ENCODE results near the gene STARD4. TPM values are rescaled to one million over a fixed set of nuclear protein-coding genes. Genes with fewer than 3 reads are reported as not detected.

Gene STARD4
- total RNA-seq, 4 donors from 2014 or later: 8.6 to 35.6 (median 18.9) TPM

GRCh38 chr5:111556501-111556900, 44.2 kb upstream of the STARD4 start:
- DNase-seq: no peak
- Histone ChIP-seq H3K4me1 (no peaks in the 10 kb centered on the region), H3K36me3 (no peaks in the 10 kb centered on the region), H3K9me3 (no peaks in the 10 kb centered on the region), H3K4me3 (no peak overlapping the region), H3K27me3 (no peaks in the 10 kb centered on the region), H3K27ac (no peak overlapping the region)
- intact Hi-C loops (cut with DNase I): no loop called here
- WGBS, 2 donors: 63 to 82% methylated on average over 3 of the region's 3 CpGs
- no peak for TF ChIP-seq CTCF (IDR thresholded peaks at IDR 0.05)
- TF ChIP-seq POLR2A (IDR thresholded peaks at IDR 0.05): no peak

- intact Hi-C loops (cut with DNase I): no loop called here
- DNase-seq: no peak
- TF ChIP-seq CTCF (IDR thresholded peaks at IDR 0.05) (no peak), POLR2A (IDR thresholded peaks at IDR 0.05) (no peak)
- Histone ChIP-seq H3K4me1 (peaks cover 0 to 5% (median 0%) of the 10 kb centered on the region in 3 donors), H3K27me3 (no peaks in the 10 kb centered on the region), H3K4me3 (no peak overlapping the region), H3K36me3 (no peaks in the 10 kb centered on the region), H3K9me3 (no peaks in the 10 kb centered on the region), H3K27ac (no peak overlapping the region)
- 91 to 94% methylated on average over 1 of the region's 1 CpG for WGBS, 2 donors
Measured at GRCh38 chr5:111555760-111556159, 43.4 kb upstream of the STARD4 start.

DNA sequence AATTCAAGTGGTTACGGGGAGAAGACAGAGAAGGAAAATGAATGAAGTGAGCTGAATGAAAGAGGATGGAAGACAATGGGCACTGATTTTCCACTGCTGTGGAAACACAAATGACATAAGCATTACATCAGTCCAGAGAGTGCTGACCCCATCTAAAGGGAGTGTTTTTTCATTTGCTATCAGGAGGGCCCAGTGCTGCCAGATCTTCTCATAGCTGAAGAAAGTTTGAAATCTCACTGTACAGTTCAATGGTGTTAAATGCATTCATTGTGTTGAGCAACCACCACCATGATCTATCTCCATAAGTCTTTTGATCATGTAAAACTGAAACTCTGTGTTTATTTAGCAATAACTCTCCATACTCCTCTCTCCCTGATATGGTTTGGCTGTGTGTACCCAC, 41.5 kb upstream of the STARD4 start:
- H3K27ac ChIP-seq: no peak overlapping the region
- no peaks in the 10 kb centered on the region for H3K36me3 ChIP-seq
- H3K27me3 ChIP-seq: no peaks in the 10 kb centered on the region
- TF ChIP-seq CTCF (IDR thresholded peaks at IDR 0.05) (no peak), POLR2A (IDR thresholded peaks at IDR 0.05) (no peak)
- 42 to 84% methylated on average over 1 of the region's 1 CpG for WGBS, 2 donors
- no peak for DNase-seq
- no peak overlapping the region for H3K4me3 ChIP-seq
- no peaks in the 10 kb centered on the region for H3K9me3 ChIP-seq
- H3K4me1 ChIP-seq: peaks cover 0 to 12% (median 0%) of the 10 kb centered on the region in 3 donors
- intact Hi-C loops (cut with DNase I): no loop called here

GRCh38 chr5:111552896-111553295, 40.6 kb upstream of the STARD4 start:
- Histone ChIP-seq H3K27ac (no peak overlapping the region), H3K9me3 (no peaks in the 10 kb centered on the region), H3K36me3 (no peaks in the 10 kb centered on the region), H3K4me3 (no peak overlapping the region), H3K27me3 (no peaks in the 10 kb centered on the region), H3K4me1 (peaks cover 0 to 12% (median 0%) of the 10 kb centered on the region in 3 donors)
- intact Hi-C loops (cut with DNase I): no loop called here
- no peak for TF ChIP-seq CTCF (IDR thresholded peaks at IDR 0.05)
- no peak for TF ChIP-seq POLR2A (IDR thresholded peaks at IDR 0.05)
- no peak for DNase-seq
- WGBS, 2 donors: 64 to 91% methylated on average over 1 of the region's 1 CpG

GRCh38 chr5:111552492-111552891, 40.2 kb upstream of the STARD4 start:
- DNase-seq: no peak
- Histone ChIP-seq H3K27me3 (no peaks in the 10 kb centered on the region), H3K4me3 (no peak overlapping the region), H3K36me3 (no peaks in the 10 kb centered on the region), H3K4me1 (peaks cover 0 to 12% (median 0%) of the 10 kb centered on the region in 3 donors), H3K9me3 (no peaks in the 10 kb centered on the region), H3K27ac (no peak overlapping the region)
- intact Hi-C loops (cut with DNase I): no loop called here
- no peak for TF ChIP-seq CTCF (IDR thresholded peaks at IDR 0.05)
- TF ChIP-seq POLR2A (IDR thresholded peaks at IDR 0.05): no peak
- 86 to 97% methylated on average over 2 of the region's 2 CpGs for WGBS, 2 donors

All from esophagus squamous epithelium (tissue), 5 donors.